Muscle layer of duodenum (tissue), 2 donors: ENCODE results near the gene AGPAT2.
"Not testable (repeated sequence)": the region's sequence is repeated elsewhere in the genome, so short reads cannot be mapped to it uniquely, and the experiment has no call there.

ENCODE experiments used
- H3K27ac ChIP-seq: one replicate; pipeline ENCODE4 v1.7.0; 2013; ENCODE audit warnings: mild to moderate bottlenecking, low read length
- H3K27me3 ChIP-seq: one replicate; pipeline ENCODE4 v1.7.0; 2013; ENCODE audit warnings: low read depth, mild to moderate bottlenecking, control low read depth, low read length
- H3K36me3 ChIP-seq, 2 donors: one replicate each; pipeline ENCODE4 v1.7.0; 2013; ENCODE audit warnings: low read length in 2 of 2, control low read depth in 1 of 2, mild to moderate bottlenecking in 1 of 2; ENCODE audit not compliant: insufficient read depth in 2 of 2, control insufficient read depth in 1 of 2
- H3K4me1 ChIP-seq, 2 donors: one replicate each; pipeline ENCODE4 v1.7.0; 2013; ENCODE audit warnings: low read length in 2 of 2, mild to moderate bottlenecking in 2 of 2, control low read depth in 1 of 2, moderate library complexity in 1 of 2; ENCODE audit not compliant: insufficient read depth in 2 of 2, control insufficient read depth in 1 of 2
- H3K4me3 ChIP-seq, 2 donors: one replicate each; pipeline ENCODE4 v1.7.0; 2013; ENCODE audit warnings: low read length in 2 of 2, low read depth in 1 of 2, mild to moderate bottlenecking in 1 of 2
- H3K9me3 ChIP-seq, 2 donors: one replicate each; pipeline ENCODE4 v1.7.0; 2013; ENCODE audit warnings: low read length in 2 of 2, control low read depth in 1 of 2, mild to moderate bottlenecking in 1 of 2; ENCODE audit not compliant: control insufficient read depth in 1 of 2
- donor health status: healthy.

Gene AGPAT2

GRCh38 chr9:136644343-136644592 lies 43.0 kb downstream of the AGPAT2 start:
- Histone ChIP-seq H3K9me3 (no peaks in the 10 kb centered on the region), H3K27ac (no peak overlapping the region), H3K4me1 (peaks cover 0 to 9% of the 10 kb centered on the region in 2 donors), H3K4me3 (peak overlapping the region in 1 of 2 donors; percentile 47), H3K27me3 (peaks cover 9% of the 10 kb centered on the region), H3K36me3 (no peaks in the 10 kb centered on the region)

- Histone ChIP-seq H3K9me3 (no peaks in the 10 kb centered on the region), H3K27ac (no peak overlapping the region), H3K36me3 (no peaks in the 10 kb centered on the region), H3K4me3 (peak overlapping the region in 1 of 2 donors; percentile 47), H3K4me1 (peaks cover 0 to 9% of the 10 kb centered on the region in 2 donors), H3K27me3 (peaks cover 9% of the 10 kb centered on the region)
Observed at GRCh38 chr9:136643596-136644342, 43.5 kb downstream of the AGPAT2 start.

GRCh38 chr9:136642439-136642921 lies 44.8 kb downstream of the AGPAT2 start:
- H3K27ac ChIP-seq = no peak overlapping the region

GRCh38 chr9:136640171-136641111 lies 46.8 kb downstream of the AGPAT2 start:
- Histone ChIP-seq H3K36me3 (no peaks in the 10 kb centered on the region), H3K4me3 (no peak overlapping the region)

More at GRCh38 chr9:136642439-136642921, 44.8 kb downstream of the AGPAT2 start:
- Histone ChIP-seq H3K4me1 (peaks cover 0 to 9% of the 10 kb centered on the region in 2 donors), H3K27me3 (peaks cover 9% of the 10 kb centered on the region), H3K36me3 (no peaks in the 10 kb centered on the region), H3K9me3 (no peaks in the 10 kb centered on the region), H3K4me3 (no peak overlapping the region)

GRCh38 chr9:136634904-136635303 lies 52.4 kb downstream of the AGPAT2 start:
- H3K27ac ChIP-seq = no peak overlapping the region
- H3K27me3 ChIP-seq = no peaks in the 10 kb centered on the region
- peaks cover 0 to 3% of the 10 kb centered on the region in 2 donors for H3K4me1 ChIP-seq
- H3K4me3 ChIP-seq = no peak overlapping the region
- no peaks in the 10 kb centered on the region for H3K9me3 ChIP-seq
- no peaks in the 10 kb centered on the region for H3K36me3 ChIP-seq

More at GRCh38 chr9:136640171-136641111, 46.8 kb downstream of the AGPAT2 start:
- no peaks in the 10 kb centered on the region for H3K9me3 ChIP-seq
- H3K27me3 ChIP-seq = peaks cover 9% of the 10 kb centered on the region
- H3K27ac ChIP-seq = no peak overlapping the region
- H3K4me1 ChIP-seq = peaks cover 0 to 4% of the 10 kb centered on the region in 2 donors

GRCh38 chr9:136632491-136633106 lies 54.7 kb downstream of the AGPAT2 start:
- H3K4me1 ChIP-seq, H3K9me3 ChIP-seq, H3K4me3 ChIP-seq, H3K27me3 ChIP-seq, H3K36me3 ChIP-seq, H3K27ac ChIP-seq: not testable (repeated sequence)

GRCh38 chr9:136632072-136632471 lies 55.2 kb downstream of the AGPAT2 start:
- H3K27me3 ChIP-seq, H3K9me3 ChIP-seq, H3K36me3 ChIP-seq, H3K4me3 ChIP-seq, H3K4me1 ChIP-seq, H3K27ac ChIP-seq: not testable (repeated sequence)

- H3K27ac ChIP-seq = no peak overlapping the region
- no peaks in the 10 kb centered on the region for H3K36me3 ChIP-seq
- peaks cover 0 to 3% of the 10 kb centered on the region in 2 donors for H3K4me1 ChIP-seq
- H3K4me3 ChIP-seq = no peak overlapping the region
- H3K27me3 ChIP-seq = no peaks in the 10 kb centered on the region
- H3K9me3 ChIP-seq = no peaks in the 10 kb centered on the region
Observed at GRCh38 chr9:136631038-136632000, 55.9 kb downstream of the AGPAT2 start.

- H3K9me3 ChIP-seq = no peaks in the 10 kb centered on the region
- H3K4me1 ChIP-seq = peaks cover 2 to 3% of the 10 kb centered on the region in 2 donors
- no peaks in the 10 kb centered on the region for H3K27me3 ChIP-seq
- no peak overlapping the region for H3K4me3 ChIP-seq
- no peaks in the 10 kb centered on the region for H3K36me3 ChIP-seq
- H3K27ac ChIP-seq = no peak overlapping the region
Observed at GRCh38 chr9:136630662-136630992, 56.6 kb downstream of the AGPAT2 start.

- H3K27me3 ChIP-seq = no peaks in the 10 kb centered on the region
- H3K4me3 ChIP-seq = no peak overlapping the region
- H3K27ac ChIP-seq = no peak overlapping the region
- no peaks in the 10 kb centered on the region for H3K9me3 ChIP-seq
- H3K4me1 ChIP-seq = peaks cover 7 to 8% of the 10 kb centered on the region in 2 donors
- H3K36me3 ChIP-seq = no peaks in the 10 kb centered on the region
Observed at GRCh38 chr9:136629879-136630661, 57.2 kb downstream of the AGPAT2 start.
